KMS-11 (cell line): ENCODE results near the gene HES4.

Source experiments
- H2AFZ ChIP-seq: fragments of 200-600 bp; sonication (generic); 2 replicates; pipeline ENCODE4 v1.6.1; 2016; ENCODE audit warnings: antibody characterized with exemption, mixed run types, low read depth
- H3K27ac ChIP-seq: fragments of 200-600 bp; sonication (generic); 2 replicates; pipeline ENCODE4 v1.6.1; 2016; ENCODE audit warnings: mild to moderate bottlenecking, mixed run types
- H3K27me3 ChIP-seq: fragments of 200-600 bp; sonication (generic); 2 replicates; pipeline ENCODE4 v1.6.1; 2017; ENCODE audit warnings: mild to moderate bottlenecking, low read depth, mixed run types, moderate library complexity; ENCODE audit not compliant: insufficient read depth
- H3K36me3 ChIP-seq: fragments of 200-600 bp; sonication (generic); 2 replicates; pipeline ENCODE4 v1.6.1; 2017; ENCODE audit warnings: mild to moderate bottlenecking, mixed run types; ENCODE audit not compliant: insufficient read depth
- H3K4me1 ChIP-seq: fragments of 200-600 bp; sonication (generic); 2 replicates; pipeline ENCODE4 v1.6.1; 2016; ENCODE audit warnings: mild to moderate bottlenecking, low read depth, mixed run types; ENCODE audit not compliant: poor library complexity, severe bottlenecking
- H3K4me2 ChIP-seq: fragments of 200-600 bp; sonication (generic); 2 replicates; pipeline ENCODE4 v1.7.0; 2016; ENCODE audit warnings: mild to moderate bottlenecking, mixed run types
- H3K4me3 ChIP-seq: fragments of 200-600 bp; sonication (generic); IDR thresholded peaks from 2 replicates; pipeline ENCODE4 v1.6.1; 2017; ENCODE audit warnings: low read depth, low read length, mixed read lengths; ENCODE audit not compliant: insufficient read depth
- H3K79me2 ChIP-seq: fragments of 200-600 bp; sonication (generic); 2 replicates; pipeline ENCODE4 v1.6.1; 2016; ENCODE audit warnings: low read depth, mixed run types; ENCODE audit not compliant: insufficient read depth
- H3K9ac ChIP-seq: fragments of 200-600 bp; sonication (generic); 2 replicates; pipeline ENCODE4 v1.6.1; 2016; ENCODE audit warnings: mild to moderate bottlenecking, mixed run types
- H4K20me1 ChIP-seq: fragments of 200-600 bp; sonication (generic); 2 replicates; pipeline ENCODE4 v1.6.1; 2016; ENCODE audit warnings: mild to moderate bottlenecking, mixed run types; ENCODE audit not compliant: insufficient read depth
- TF ChIP-seq, protein P1 (sequence below): fragments of 200-600 bp; sonication (generic); conservative IDR thresholded peaks from 2 replicates; pipeline ENCODE4 v1.6.1; 2017; ENCODE audit warnings: low read depth, mild to moderate bottlenecking, antibody characterized with exemption, low read length, moderate library complexity, mixed read lengths

Gene HES4

DNA sequence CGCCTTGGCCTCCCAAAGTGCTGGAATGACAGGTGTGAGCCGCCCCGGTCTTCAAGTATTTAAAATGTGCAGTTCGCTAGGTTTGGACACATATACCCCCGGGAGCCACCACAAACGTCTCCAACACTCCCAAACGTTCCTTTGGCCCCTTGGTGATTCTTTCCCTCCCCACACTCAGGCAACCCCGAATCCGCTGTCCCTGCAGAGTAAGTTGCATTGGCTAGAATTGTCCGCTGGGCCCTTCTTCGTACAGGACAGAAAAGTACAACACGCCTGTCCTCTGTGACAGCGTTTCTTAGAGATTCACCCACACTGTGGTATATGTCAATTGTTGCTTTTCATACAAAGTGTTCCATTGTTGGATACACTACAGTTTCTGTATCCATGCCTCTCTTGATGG is 14.8 kb downstream of the HES4 start:
- peaks cover 96% of the 10 kb centered on the region for H3K27me3 ChIP-seq
- no peaks in the 10 kb centered on the region for H3K36me3 ChIP-seq

DNA sequence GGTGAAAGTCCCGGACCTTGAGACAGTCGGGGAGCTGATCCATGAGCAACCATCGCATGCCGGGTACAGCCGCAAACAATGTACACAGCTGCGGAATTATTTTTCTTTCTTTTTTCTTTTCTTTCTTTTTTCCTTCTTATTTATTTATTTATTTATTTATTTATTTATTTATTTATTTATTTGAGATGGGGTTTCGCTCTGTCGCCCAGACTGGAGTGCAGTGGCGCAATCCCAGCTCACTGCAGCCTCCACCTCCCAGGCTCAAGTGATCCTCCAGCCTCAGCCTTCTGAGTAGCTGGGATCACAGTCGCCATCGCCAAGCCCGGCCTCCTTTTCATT is 15.5 kb downstream of the HES4 start:
- Histone ChIP-seq H3K79me2 (no peaks in the 10 kb centered on the region), H3K9ac (no peak overlapping the region), H3K27me3 (peaks cover 96% of the 10 kb centered on the region), H2AFZ (no peak overlapping the region), H3K27ac (no peak overlapping the region), H4K20me1 (no peaks in the 10 kb centered on the region), H3K4me1 (peaks cover 8% of the 10 kb centered on the region), H3K4me2 (no peak overlapping the region), H3K36me3 (no peaks in the 10 kb centered on the region), H3K4me3 (no peak overlapping the region)
- TF ChIP-seq, protein P1, sequence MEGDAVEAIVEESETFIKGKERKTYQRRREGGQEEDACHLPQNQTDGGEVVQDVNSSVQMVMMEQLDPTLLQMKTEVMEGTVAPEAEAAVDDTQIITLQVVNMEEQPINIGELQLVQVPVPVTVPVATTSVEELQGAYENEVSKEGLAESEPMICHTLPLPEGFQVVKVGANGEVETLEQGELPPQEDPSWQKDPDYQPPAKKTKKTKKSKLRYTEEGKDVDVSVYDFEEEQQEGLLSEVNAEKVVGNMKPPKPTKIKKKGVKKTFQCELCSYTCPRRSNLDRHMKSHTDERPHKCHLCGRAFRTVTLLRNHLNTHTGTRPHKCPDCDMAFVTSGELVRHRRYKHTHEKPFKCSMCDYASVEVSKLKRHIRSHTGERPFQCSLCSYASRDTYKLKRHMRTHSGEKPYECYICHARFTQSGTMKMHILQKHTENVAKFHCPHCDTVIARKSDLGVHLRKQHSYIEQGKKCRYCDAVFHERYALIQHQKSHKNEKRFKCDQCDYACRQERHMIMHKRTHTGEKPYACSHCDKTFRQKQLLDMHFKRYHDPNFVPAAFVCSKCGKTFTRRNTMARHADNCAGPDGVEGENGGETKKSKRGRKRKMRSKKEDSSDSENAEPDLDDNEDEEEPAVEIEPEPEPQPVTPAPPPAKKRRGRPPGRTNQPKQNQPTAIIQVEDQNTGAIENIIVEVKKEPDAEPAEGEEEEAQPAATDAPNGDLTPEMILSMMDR: peak; percentile 38

More for the DNA sequence above, 14.8 kb downstream of the HES4 start:
- Histone ChIP-seq H3K4me3 (no peak overlapping the region), H4K20me1 (no peaks in the 10 kb centered on the region), H3K4me2 (no peak overlapping the region), H2AFZ (no peak overlapping the region), H3K9ac (no peak overlapping the region), H3K27ac (no peak overlapping the region), H3K4me1 (peaks cover 8% of the 10 kb centered on the region), H3K79me2 (no peaks in the 10 kb centered on the region)
- TF ChIP-seq, protein P1: no peak

- Histone ChIP-seq H2AFZ (no peak overlapping the region; the same call in 1 of the 2 replicates), H3K36me3 (no peaks in the 10 kb centered on the region), H4K20me1 (no peaks in the 10 kb centered on the region), H3K79me2 (no peaks in the 10 kb centered on the region), H3K9ac (no peak overlapping the region), H3K4me2 (no peak overlapping the region), H3K27me3 (peaks cover 96% of the 10 kb centered on the region), H3K4me3 (no peak overlapping the region), H3K27ac (no peak overlapping the region), H3K4me1 (peaks cover 8% of the 10 kb centered on the region)
- TF ChIP-seq, protein P1: peak; percentile 79
Observed at GRCh38 chr1:983798-984475, 16.0 kb downstream of the HES4 start.

DNA sequence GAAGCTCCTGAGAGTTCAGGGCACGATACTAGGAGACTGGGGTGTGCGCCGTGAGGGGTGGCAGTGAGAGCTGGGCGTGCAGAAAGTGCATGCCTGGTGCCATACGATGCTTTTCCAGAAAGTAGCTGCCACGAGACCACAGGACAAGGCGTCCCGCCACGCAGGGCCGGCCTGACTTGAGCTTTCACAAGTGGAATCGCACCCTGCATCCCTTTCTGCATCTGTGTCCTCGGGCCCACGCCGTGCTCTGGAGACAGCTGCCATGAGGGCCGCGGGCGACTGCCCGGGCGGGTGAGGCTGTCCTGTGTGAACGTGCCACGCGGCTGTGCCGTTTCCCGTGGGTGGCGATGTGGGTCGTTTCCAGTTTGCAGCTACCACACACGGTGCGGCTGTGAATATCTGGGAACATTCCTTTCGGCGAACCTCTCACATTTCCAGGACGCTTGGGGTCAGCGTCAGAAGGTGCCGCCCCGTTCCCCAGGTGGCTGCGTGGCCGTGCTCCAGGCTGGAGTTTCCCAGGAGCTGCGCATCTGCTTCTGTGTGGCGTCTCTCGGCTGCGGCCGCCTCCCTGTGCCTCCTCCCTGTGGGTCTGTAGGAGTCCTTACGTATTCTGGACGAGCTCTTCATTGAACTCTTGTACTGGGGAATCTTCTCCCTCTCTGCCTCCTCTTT is 17.0 kb downstream of the HES4 start:
- H3K4me3 ChIP-seq: no peak overlapping the region
- H3K36me3 ChIP-seq: no peaks in the 10 kb centered on the region
- TF ChIP-seq, protein P1: no peak
- no peak overlapping the region for H3K27ac ChIP-seq
- no peak overlapping the region for H3K4me2 ChIP-seq
- no peak overlapping the region for H3K9ac ChIP-seq
- H3K4me1 ChIP-seq: peaks cover 8% of the 10 kb centered on the region
- peaks cover 95% of the 10 kb centered on the region for H3K27me3 ChIP-seq
- no peaks in the 10 kb centered on the region for H3K79me2 ChIP-seq
- no peak overlapping the region for H2AFZ ChIP-seq
- no peaks in the 10 kb centered on the region for H4K20me1 ChIP-seq
